Testis (tissue), 3 donors: ENCODE data around the gene NBPF11. TPM values are rescaled to one million over a fixed set of nuclear protein-coding genes. Genes with fewer than 3 reads are reported as not detected.
"Not testable (repeated sequence)": the region's sequence is repeated elsewhere in the genome, so short reads cannot be mapped to it uniquely, and the experiment has no call there.

Experiments used
- DNase-seq: peaks from one replicate; pipeline ENCODE4 v3.0.0-alpha.2; 2019
- H3K27ac ChIP-seq, 2 donors: fragments of 200-600 bp; sonication (generic); one replicate each; pipeline ENCODE4 v1.5.1; 2019
- H3K27me3 ChIP-seq: fragments of 200-600 bp; sonication (generic); one replicate; pipeline ENCODE4 v1.5.1; 2019
- H3K36me3 ChIP-seq: fragments of 200-600 bp; sonication (generic); one replicate; pipeline ENCODE4 v1.5.1; 2017; ENCODE audit warnings: low read depth; ENCODE audit errors: missing control alignments
- H3K4me1 ChIP-seq: fragments of 200-600 bp; sonication (generic); one replicate; pipeline ENCODE4 v1.5.1; 2019
- H3K4me3 ChIP-seq, 2 donors: fragments of 200-600 bp; sonication (generic); one replicate each; pipeline ENCODE4 v1.5.1; 2017 to 2019
- H3K9me3 ChIP-seq: fragments of 200-600 bp; sonication (generic); one replicate; pipeline ENCODE4 v1.5.1; 2017
- CTCF ChIP-seq, 3 experiments: fragments of 450-650 bp in 2 of 3; fragments of 200-600 bp in 1 of 3; sonication (generic) in 1 of 3; IDR thresholded peaks; one replicate each; pipeline ENCODE4 v1.5.1; 2016 to 2019; ENCODE audit warnings: antibody characterized with exemption in 3 of 3, mild to moderate bottlenecking in 2 of 3, moderate library complexity in 1 of 3
- POLR2A ChIP-seq: fragments of 450-650 bp; IDR thresholded peaks from one replicate; pipeline ENCODE4 v1.6.1; 2017; ENCODE audit warnings: antibody characterized with exemption, mild to moderate bottlenecking, moderate library complexity
- WGBS, 2 donors: methylation state at CpG; one replicate each; pipeline ENCODE4 v1.1.5; 2018; 5-methylcytosine and 5-hydroxymethylcytosine counted together
- intact Hi-C: fragments of 100-400 bp; cut with DNase I; formaldehyde crosslinking; loops from one replicate; pipeline ENCODE4 v1.15.1; 2023; ENCODE audit warnings: low total_unique reads
- polyA plus RNA-seq: library from polyadenylated mRNA; stranded (reverse); fragments of 350-450 nt; fragmentation: Illumina TruSeq; extraction: RNeasy Lipid Tissue Mini Kit (QIAGEN cat#74804); gene quantifications from one replicate; pipeline ENCODE4 v1.2.3, GENCODE V29; 2014; ENCODE audit warnings: low read depth, low replicate concordance; ENCODE audit not compliant: insufficient read depth
- total RNA-seq, 2 donors: library from RNA; depleted of rRNA; stranded (reverse); fragments of >200 nt; gene quantifications; one replicate each; pipeline ENCODE4 v1.2.3, GENCODE V29; 2016

The NBPF11 gene
- total and polyA plus RNA-seq, 3 donors from 2014 or later, result 10.6 to 18.7 (median 13.1) TPM

- 48% methylated on average over 15 of the region's 15 CpGs; no CpG with 5 or more reads in 1 of the 2 donors for WGBS, 2 donors
- no peak for DNase-seq
- H3K27me3 ChIP-seq, result no peaks in the 10 kb centered on the region
- no peaks in the 10 kb centered on the region for H3K36me3 ChIP-seq
- H3K9me3 ChIP-seq, result no peaks in the 10 kb centered on the region
- no peak overlapping the region for H3K27ac ChIP-seq
- no peaks in the 10 kb centered on the region for H3K4me1 ChIP-seq
- H3K4me3 ChIP-seq, result peak overlapping the region; percentile 34 to 47
- intact Hi-C loops, result no loop called here
- no peak for TF ChIP-seq CTCF (IDR thresholded peaks at IDR 0.05)
- TF ChIP-seq POLR2A, result no peak
These were observed 7.9 kb upstream of the NBPF11 start for GRCh38 chr1:148160048-148160342.

GRCh38 chr1:148158341-148159003 lies 6.4 kb upstream of the NBPF11 start:
- Histone ChIP-seq H3K27me3 (no peaks in the 10 kb centered on the region), H3K36me3 (no peaks in the 10 kb centered on the region), H3K4me3 (no peak overlapping the region), H3K27ac (no peak overlapping the region), H3K4me1 (no peaks in the 10 kb centered on the region), H3K9me3 (no peaks in the 10 kb centered on the region)
- 22 to 26% methylated on average over 11 of the region's 11 CpGs for WGBS, 2 donors
- TF ChIP-seq CTCF (IDR thresholded peaks at IDR 0.05) (no peak), POLR2A (no peak)
- intact Hi-C loops, result no loop called here
- DNase-seq, result no peak

GRCh38 chr1:148157803-148158202 lies 5.7 kb upstream of the NBPF11 start:
- H3K9me3 ChIP-seq, intact Hi-C loops, H3K36me3 ChIP-seq, H3K4me3 ChIP-seq, H3K27ac ChIP-seq, DNase-seq, H3K27me3 ChIP-seq, H3K4me1 ChIP-seq: not testable (repeated sequence)
- WGBS, 2 donors, result 17 to 27% methylated on average over 2 to 13 of the region's 23 CpGs

DNA sequence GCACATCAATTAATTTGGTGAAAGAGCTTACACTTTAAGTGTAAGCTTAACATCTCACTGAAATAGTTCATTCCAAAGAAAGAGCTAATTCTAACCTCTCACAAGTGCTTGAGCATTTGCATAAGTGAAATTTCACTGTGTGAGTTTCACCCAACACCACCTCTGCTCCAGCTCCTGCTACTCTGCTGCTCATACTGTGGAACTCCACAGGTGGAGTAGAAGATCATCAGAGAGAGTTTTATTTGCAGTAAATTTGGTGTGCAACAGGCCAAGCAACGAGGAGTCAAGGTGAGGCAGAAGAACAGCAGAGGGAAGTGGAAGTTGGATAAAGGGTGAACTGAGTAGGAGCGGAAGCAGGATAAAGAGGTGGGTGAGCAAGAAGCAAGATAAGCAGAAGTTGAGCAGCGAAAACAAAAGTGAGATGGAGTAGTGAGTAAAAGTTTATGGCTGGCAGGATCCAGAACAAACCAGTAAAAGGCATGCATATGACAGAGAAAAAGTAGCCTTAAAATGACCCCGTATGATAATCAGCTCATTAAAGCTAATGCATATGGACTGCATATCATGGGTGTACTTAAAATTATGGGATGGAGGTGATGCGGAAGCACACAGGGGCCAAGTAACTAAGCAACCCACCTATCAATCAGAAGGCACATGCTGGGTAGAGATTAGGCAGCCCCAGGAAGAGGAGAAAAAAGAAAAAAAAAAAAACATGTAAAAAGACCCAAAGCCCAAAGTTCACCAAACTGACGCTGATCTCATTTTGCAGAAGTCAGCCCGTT lies 3.6 kb upstream of the NBPF11 start:
- H3K9me3 ChIP-seq, DNase-seq, H3K4me3 ChIP-seq, H3K36me3 ChIP-seq, H3K27ac ChIP-seq, H3K4me1 ChIP-seq, H3K27me3 ChIP-seq, intact Hi-C loops: not testable (repeated sequence)
- WGBS, 2 donors, result 42 to 61% methylated on average over 5 to 6 of the region's 7 CpGs

- intact Hi-C loops, H3K36me3 ChIP-seq, H3K9me3 ChIP-seq, H3K4me3 ChIP-seq, H3K4me1 ChIP-seq, DNase-seq, H3K27ac ChIP-seq, H3K27me3 ChIP-seq: not testable (repeated sequence)
- 71 to 74% methylated on average over 3 of the region's 3 CpGs for WGBS, 2 donors
These were observed 714 bp upstream of the NBPF11 start for GRCh38 chr1:148152795-148153194.

- H3K36me3 ChIP-seq, intact Hi-C loops, H3K9me3 ChIP-seq, H3K4me1 ChIP-seq, DNase-seq, H3K27me3 ChIP-seq: not testable (repeated sequence)
- Histone ChIP-seq H3K4me3 (peak overlapping the region; percentile 55 to 71), H3K27ac (peak overlapping the region in 1 of 2 donors; percentile 61)
- 3 to 5% methylated on average over 4 to 34 of the region's 40 CpGs for WGBS, 2 donors
These were observed 686 bp downstream of the NBPF11 start for GRCh38 chr1:148151371-148151819.

DNA sequence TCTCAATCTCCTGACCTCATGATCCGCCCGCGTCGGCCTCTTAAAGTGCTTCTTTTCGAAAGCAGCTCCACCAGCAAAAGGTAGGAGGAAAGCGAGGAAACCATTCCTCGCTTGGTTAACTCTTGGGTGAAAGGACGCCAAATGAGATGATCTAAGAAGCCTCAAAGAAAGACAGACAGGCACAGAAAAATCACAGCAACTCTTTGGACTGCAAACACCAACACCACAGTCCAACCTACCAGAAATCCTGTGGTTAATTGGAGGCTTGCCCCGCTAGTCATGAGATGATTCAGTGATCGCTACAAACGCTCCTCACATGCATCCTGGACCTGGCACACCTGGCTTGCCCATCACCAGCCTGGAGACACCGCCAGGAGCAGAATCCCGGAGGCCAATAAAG lies 1.1 kb downstream of the NBPF11 start:
- WGBS, 2 donors, result 16 to 22% methylated on average over 9 to 12 of the region's 13 CpGs
- peak overlapping the region; percentile 55 to 71 for H3K4me3 ChIP-seq
- H3K4me1 ChIP-seq, H3K27ac ChIP-seq, intact Hi-C loops, DNase-seq, H3K9me3 ChIP-seq, H3K27me3 ChIP-seq, H3K36me3 ChIP-seq: not testable (repeated sequence)

DNA sequence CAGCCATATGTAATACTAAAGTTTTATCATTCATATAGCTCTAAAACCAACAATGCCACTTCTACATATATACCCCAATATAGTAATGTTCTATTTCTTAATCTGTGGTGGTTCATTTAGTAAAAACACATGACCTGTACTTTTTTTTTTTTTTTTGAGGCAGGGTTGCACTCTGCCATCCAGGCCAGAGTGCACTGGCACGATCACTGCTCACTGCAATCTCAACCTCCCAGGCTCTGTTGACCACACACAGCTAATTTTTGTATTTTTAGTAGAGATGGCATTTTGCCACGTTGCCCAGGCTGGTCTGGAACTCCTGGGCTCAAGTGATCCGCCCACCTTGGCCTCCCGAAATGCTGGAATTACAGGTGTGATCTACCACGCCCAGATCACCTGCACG lies 2.1 kb downstream of the NBPF11 start:
- H3K27ac ChIP-seq, H3K9me3 ChIP-seq, H3K4me3 ChIP-seq, intact Hi-C loops, H3K36me3 ChIP-seq, H3K27me3 ChIP-seq, DNase-seq, H3K4me1 ChIP-seq: not testable (repeated sequence)
- 49 to 75% methylated on average over 2 to 4 of the region's 6 CpGs for WGBS, 2 donors

GRCh38 chr1:148149050-148149815 lies 2.8 kb downstream of the NBPF11 start:
- H3K27me3 ChIP-seq, H3K4me1 ChIP-seq, H3K36me3 ChIP-seq, H3K9me3 ChIP-seq, intact Hi-C loops, H3K27ac ChIP-seq, H3K4me3 ChIP-seq, DNase-seq: not testable (repeated sequence)
- WGBS, 2 donors, result 78 to 98% methylated on average over 7 to 50 of the region's 72 CpGs
